ENCODE results near the gene DCX.

DNA sequence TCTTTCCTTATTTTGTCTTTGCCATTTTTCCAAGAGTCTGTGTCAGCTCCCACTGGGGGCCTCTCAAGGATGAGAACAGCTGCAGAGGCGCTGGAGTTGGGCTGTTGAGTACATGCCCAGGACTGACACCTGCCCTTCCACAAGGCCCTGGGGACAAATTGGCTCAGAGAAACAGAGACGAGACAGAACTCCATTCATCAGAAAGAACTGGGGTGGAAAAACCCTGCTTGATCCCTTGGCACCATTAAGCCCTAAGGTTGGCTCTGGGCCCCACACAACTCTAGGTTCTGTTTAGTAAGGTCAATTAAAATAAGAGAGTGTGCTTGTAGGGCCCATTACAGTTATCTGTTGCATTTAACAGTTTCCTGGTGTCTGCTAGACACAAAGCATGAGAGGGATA, 63.6 kb downstream of the DCX start:
- TF ChIP-seq CTCF (conservative IDR thresholded peaks at IDR 0.05) = no peak
- TF ChIP-seq EZH2 (IDR thresholded peaks at IDR 0.05; ENCODE audit: low read depth) = no peak
